WTC11 (cell line): Measurements from ENCODE around the gene TM2D1. TPM values are rescaled to one million over a fixed set of nuclear protein-coding genes. Genes with fewer than 3 reads are reported as not detected.
A peak's percentile ranks its signal among the peaks of the same experiment; 100 is the strongest.

ENCODE experiments used
- ATAC-seq: fragments of 200-7000 bp; cut with Tn5 transposase; 2 replicates; pipeline ENCODE4 v1.10.0; 2021; ENCODE audit warnings: mild to moderate bottlenecking, moderate library complexity
- Bru-seq: library from RNA; stranded (reverse); fragments of 400-500 nt; gene quantifications from one replicate; lab custom pipeline; 2021; lab: Mats Ljungman, UMichigan
- CTCF ChIA-PET: fragments of 300-600 bp; sonication (Branson Sonifier 250); formaldehyde crosslinking; loops from one replicate; lab custom pipeline; 2021; ENCODE audit warnings: antibody characterized with exemption; lab: Charles Lee
- POLR2A ChIA-PET: fragments of 350-600 bp; sonication (Branson Sonifier 250); formaldehyde crosslinking; loops from one replicate; lab custom pipeline; 2021; ENCODE audit warnings: antibody characterized with exemption; lab: Charles Lee
- DNase-seq: peaks from one replicate; pipeline ENCODE4 v3.0.0; 2021; ENCODE audit warnings: low spot score
- H3K27ac Mint-ChIP-seq: 2 replicates; pipeline ENCODE4 v1.8.0; 2021; ENCODE audit warnings: mixed read lengths
- H3K27me3 Mint-ChIP-seq: 2 replicates; pipeline ENCODE4 v1.8.0; 2021; ENCODE audit warnings: low read depth, mild to moderate bottlenecking, moderate library complexity, mixed read lengths
- H3K36me3 Mint-ChIP-seq: 2 replicates; pipeline ENCODE4 v1.8.0; 2021; ENCODE audit warnings: mixed read lengths
- H3K4me1 Mint-ChIP-seq: 2 replicates; pipeline ENCODE4 v1.8.0; 2022; ENCODE audit warnings: mixed read lengths
- H3K4me3 Mint-ChIP-seq: 2 replicates; pipeline ENCODE4 v1.8.0; 2021; ENCODE audit warnings: mild to moderate bottlenecking, moderate library complexity, mixed read lengths
- H3K9me3 Mint-ChIP-seq: 2 replicates; pipeline ENCODE4 v1.8.0; 2021; ENCODE audit warnings: mixed read lengths
- ATF1 ChIP-seq: sonication (generic); formaldehyde crosslinking; IDR thresholded peaks from 2 replicates; pipeline ENCODE4 v1.8.1; 2023; ENCODE audit warnings: mild to moderate bottlenecking, moderate library complexity, missing genetic modification reagents
- CBFB ChIP-seq: sonication (generic); formaldehyde crosslinking; IDR thresholded peaks from 2 replicates; pipeline ENCODE4 v1.8.1; 2022; ENCODE audit warnings: mild to moderate bottlenecking, low read depth, missing genetic modification reagents
- ETV6 ChIP-seq: sonication (generic); formaldehyde crosslinking; IDR thresholded peaks from 2 replicates; pipeline ENCODE4 v1.8.1; 2022; ENCODE audit warnings: mild to moderate bottlenecking, missing genetic modification reagents
- FOXP1 ChIP-seq: sonication (generic); formaldehyde crosslinking; IDR thresholded peaks from 2 replicates; pipeline ENCODE4 v1.8.0; 2022; ENCODE audit warnings: missing genetic modification reagents, mild to moderate bottlenecking, moderate library complexity, borderline replicate concordance
- GABPB1 ChIP-seq: sonication (generic); formaldehyde crosslinking; IDR thresholded peaks from 2 replicates; pipeline ENCODE4 v1.8.1; 2023; ENCODE audit warnings: mild to moderate bottlenecking, missing genetic modification reagents
- GTF2I ChIP-seq: fragments of 250-450 bp; sonication (Bioruptor Pico); conservative IDR thresholded peaks from 2 replicates; pipeline ENCODE4 v1.4.0; 2021; ENCODE audit warnings: mild to moderate bottlenecking
- HMGA2 ChIP-seq: fragments of 250-450 bp; sonication (Bioruptor Pico); IDR thresholded peaks from 2 replicates; pipeline ENCODE4 v1.4.0; 2021; ENCODE audit warnings: mild to moderate bottlenecking, moderate library complexity
- JUN ChIP-seq: sonication (generic); formaldehyde crosslinking; IDR thresholded peaks from 2 replicates; pipeline ENCODE4 v1.8.0; 2023; ENCODE audit warnings: mild to moderate bottlenecking, missing genetic modification reagents
- NFATC4 ChIP-seq: fragments of 250-450 bp; sonication (Bioruptor Pico); IDR thresholded peaks from 2 replicates; pipeline ENCODE4 v1.9.0; 2021; ENCODE audit warnings: mild to moderate bottlenecking
- NFE2L1 ChIP-seq: sonication (generic); formaldehyde crosslinking; IDR thresholded peaks from 2 replicates; pipeline ENCODE4 v1.8.1; 2023; ENCODE audit warnings: missing genetic modification reagents
- NFYB ChIP-seq: sonication (generic); formaldehyde crosslinking; conservative IDR thresholded peaks from 2 replicates; pipeline ENCODE4 v1.8.0; 2022; ENCODE audit warnings: low read depth, missing genetic modification reagents
- SMAD4 ChIP-seq: sonication (generic); formaldehyde crosslinking; IDR thresholded peaks from 2 replicates; pipeline ENCODE4 v1.8.0; 2022; ENCODE audit warnings: mild to moderate bottlenecking, missing genetic modification reagents
- ZNF219 ChIP-seq: sonication (generic); formaldehyde crosslinking; IDR thresholded peaks from 2 replicates; pipeline ENCODE4 v1.8.0; 2023; ENCODE audit warnings: missing genetic modification reagents, mild to moderate bottlenecking, borderline replicate concordance
- ZNF396 ChIP-seq: fragments of 250-450 bp; sonication (Bioruptor Pico); IDR thresholded peaks from 2 replicates; pipeline ENCODE4 v1.8.0; 2021; ENCODE audit warnings: mild to moderate bottlenecking, moderate library complexity, borderline replicate concordance
- ZNF416 ChIP-seq: fragments of 250-450 bp; sonication (Bioruptor Pico); IDR thresholded peaks from 2 replicates; pipeline ENCODE4 v1.9.0; 2021; ENCODE audit warnings: mild to moderate bottlenecking, inconsistent platforms
- ZNF671 ChIP-seq: fragments of 250-450 bp; sonication (Bioruptor Pico); IDR thresholded peaks from 2 replicates; pipeline ENCODE4 v1.8.0; 2021; ENCODE audit warnings: mild to moderate bottlenecking
- long read RNA-seq, 3 experiments: library from RNA in 1 of 3; library from capped mRNA in 1 of 3; library from polyadenylated mRNA in 1 of 3; unstranded in 2 of 3; stranded (forward) in 1 of 3; transcript quantifications; one replicate each; pipeline ENCODE4 v2.0.0, GENCODE V29; 2021
- total RNA-seq: library from RNA; stranded (reverse); gene quantifications from 3 replicates; pipeline ENCODE4 v1.2.3, GENCODE V29; 2021
- TF ChIP-seq, protein P1 (sequence below): fragments of 250-450 bp; sonication (Bioruptor Pico); IDR thresholded peaks from 2 replicates; pipeline ENCODE4 v1.8.0; 2021; ENCODE audit warnings: mild to moderate bottlenecking
- TF ChIP-seq, protein P2 (sequence below): sonication (generic); formaldehyde crosslinking; IDR thresholded peaks from 2 replicates; pipeline ENCODE4 v1.8.1; 2023; ENCODE audit warnings: mild to moderate bottlenecking, missing genetic modification reagents, moderate library complexity
- TF ChIP-seq, protein P3 (sequence below): sonication (generic); formaldehyde crosslinking; IDR thresholded peaks from 2 replicates; pipeline ENCODE4 v1.8.1; 2022; ENCODE audit warnings: missing genetic modification reagents, borderline replicate concordance
- TF ChIP-seq, protein P4 (sequence below): fragments of 200-600 bp; IDR thresholded peaks from 2 replicates; pipeline ENCODE4 v1.8.0; 2022; ENCODE audit warnings: antibody characterized with exemption
- TF ChIP-seq, protein P5 (sequence below): sonication (generic); formaldehyde crosslinking; IDR thresholded peaks from 2 replicates; pipeline ENCODE4 v1.8.1; 2023; ENCODE audit warnings: mild to moderate bottlenecking, moderate library complexity, missing genetic modification reagents
- TF ChIP-seq, protein P6 (sequence below): sonication (generic); formaldehyde crosslinking; IDR thresholded peaks from 2 replicates; pipeline ENCODE4 v1.8.1; 2023; ENCODE audit warnings: mild to moderate bottlenecking, missing genetic modification reagents
- TF ChIP-seq, protein P7 (sequence below): sonication (generic); formaldehyde crosslinking; IDR thresholded peaks from 2 replicates; pipeline ENCODE4 v1.8.0; 2023; ENCODE audit warnings: missing genetic modification reagents
- TF ChIP-seq, protein P8 (sequence below): sonication (generic); formaldehyde crosslinking; conservative IDR thresholded peaks from 2 replicates; pipeline ENCODE4 v1.8.1; 2022; ENCODE audit warnings: mild to moderate bottlenecking, missing genetic modification reagents

TM2D1 gene
- total RNA-seq (21.6 to 24.3 TPM (median 23.8 TPM) in 3 replicates), Bru-seq, nascent RNA (percentile 84 among the genes with signal in this experiment)
- long read RNA-seq, experiment 1, transcript TM2D1-201 (7 exons, 1,250 nt): major isoform, 26 of 61 reads
- long read RNA-seq, experiment 1, partial matches to known transcripts: 14 of 61 reads
- long read RNA-seq, experiment 1, other reads (novel, unspliced or antisense): 20 of 61 reads
- long read RNA-seq, experiment 2, transcript TM2D1-201 (7 exons, 1,250 nt): major isoform, 5 of 30 reads
- long read RNA-seq, experiment 2, partial matches to known transcripts: 6 of 30 reads
- long read RNA-seq, experiment 2, other reads (novel, unspliced or antisense): 16 of 30 reads
- long read RNA-seq, experiment 3, transcript TM2D1-201 (7 exons, 1,250 nt): major isoform, 32 of 54 reads
- long read RNA-seq, experiment 3, partial matches to known transcripts: 2 of 54 reads
- long read RNA-seq, experiment 3, other reads (novel, unspliced or antisense): 20 of 54 reads

DNA sequence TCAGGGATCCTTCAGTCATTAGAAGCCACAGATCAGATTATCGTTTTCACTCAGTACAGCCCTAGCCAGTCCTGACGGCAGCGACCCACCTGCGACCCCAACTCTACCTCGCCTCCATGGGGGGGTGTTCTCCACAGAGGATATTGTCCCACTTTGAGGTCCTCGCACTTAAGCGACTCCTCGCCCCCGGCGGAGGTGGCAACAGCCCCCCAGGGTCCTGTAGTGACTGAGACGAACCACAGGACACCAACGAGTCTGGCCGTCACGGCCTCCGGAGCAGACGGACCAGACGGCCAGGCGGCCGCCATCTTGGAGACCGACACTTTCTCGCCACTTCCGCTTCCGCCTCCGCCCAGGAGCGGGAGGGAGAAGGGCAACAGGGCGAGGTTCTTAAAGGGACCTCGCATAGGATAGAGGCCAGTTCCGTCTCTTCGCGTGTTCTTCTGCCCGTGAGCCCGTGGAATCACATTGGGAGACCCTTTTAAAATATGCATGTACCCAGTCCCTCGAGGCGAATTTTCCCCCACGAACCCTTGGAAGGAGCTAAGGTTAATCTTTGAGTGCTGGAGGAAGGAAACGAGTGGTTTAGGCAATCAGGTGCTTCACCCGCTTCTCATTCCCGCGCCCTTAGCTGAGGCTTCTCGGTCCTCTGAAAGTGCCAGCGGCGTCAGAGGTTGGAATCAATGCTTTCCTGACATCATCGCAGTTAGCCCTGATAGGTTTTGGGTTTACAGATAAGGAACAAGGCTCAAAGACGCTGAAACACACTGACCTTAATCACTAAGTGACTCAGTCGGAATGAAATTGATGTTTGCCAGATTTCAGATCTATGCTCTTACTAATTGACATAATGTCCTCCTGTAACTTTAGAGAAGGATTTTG lies at the start of gene TM2D1:
Gene TM2D1, minus strand, starts transcription at position 329 of the 882 bp plus-strand sequence. Its CDS starts 21 bp downstream, at position 308.
- POLR2A ChIA-PET: no interaction called here
- CTCF ChIA-PET: no interaction called here
- TF ChIP-seq SMAD4 (CRISPR knock-in tag) (no peak), ZNF396 (CRISPR knock-in tag) (no peak), GABPB1 (CRISPR knock-in tag) (peak; percentile 65), ZNF416 (CRISPR knock-in tag) (no peak), ETV6 (CRISPR knock-in tag) (peak; percentile 98), FOXP1 (CRISPR knock-in tag) (peak; percentile 31; the same call in 1 of the 2 replicates), NFYB (CRISPR knock-in tag) (no peak), GTF2I (CRISPR knock-in tag) (no peak), ATF1 (CRISPR knock-in tag) (no peak), ZNF671 (CRISPR knock-in tag) (no peak), NFATC4 (CRISPR knock-in tag) (no peak), CBFB (no peak), JUN (CRISPR knock-in tag) (no peak), NFE2L1 (no peak), ZNF219 (peak; percentile 57; the same call in 1 of the 2 replicates), HMGA2 (CRISPR knock-in tag) (0 out of 2 replicates have a peak, but pooled peaks have one; percentile 13)
- TF ChIP-seq, protein P1, sequence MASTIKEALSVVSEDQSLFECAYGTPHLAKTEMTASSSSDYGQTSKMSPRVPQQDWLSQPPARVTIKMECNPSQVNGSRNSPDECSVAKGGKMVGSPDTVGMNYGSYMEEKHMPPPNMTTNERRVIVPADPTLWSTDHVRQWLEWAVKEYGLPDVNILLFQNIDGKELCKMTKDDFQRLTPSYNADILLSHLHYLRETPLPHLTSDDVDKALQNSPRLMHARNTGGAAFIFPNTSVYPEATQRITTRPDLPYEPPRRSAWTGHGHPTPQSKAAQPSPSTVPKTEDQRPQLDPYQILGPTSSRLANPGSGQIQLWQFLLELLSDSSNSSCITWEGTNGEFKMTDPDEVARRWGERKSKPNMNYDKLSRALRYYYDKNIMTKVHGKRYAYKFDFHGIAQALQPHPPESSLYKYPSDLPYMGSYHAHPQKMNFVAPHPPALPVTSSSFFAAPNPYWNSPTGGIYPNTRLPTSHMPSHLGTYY (CRISPR knock-in tag): no peak
- TF ChIP-seq, protein P2, sequence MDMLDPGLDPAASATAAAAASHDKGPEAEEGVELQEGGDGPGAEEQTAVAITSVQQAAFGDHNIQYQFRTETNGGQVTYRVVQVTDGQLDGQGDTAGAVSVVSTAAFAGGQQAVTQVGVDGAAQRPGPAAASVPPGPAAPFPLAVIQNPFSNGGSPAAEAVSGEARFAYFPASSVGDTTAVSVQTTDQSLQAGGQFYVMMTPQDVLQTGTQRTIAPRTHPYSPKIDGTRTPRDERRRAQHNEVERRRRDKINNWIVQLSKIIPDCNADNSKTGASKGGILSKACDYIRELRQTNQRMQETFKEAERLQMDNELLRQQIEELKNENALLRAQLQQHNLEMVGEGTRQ: no peak
- TF ChIP-seq, protein P3, sequence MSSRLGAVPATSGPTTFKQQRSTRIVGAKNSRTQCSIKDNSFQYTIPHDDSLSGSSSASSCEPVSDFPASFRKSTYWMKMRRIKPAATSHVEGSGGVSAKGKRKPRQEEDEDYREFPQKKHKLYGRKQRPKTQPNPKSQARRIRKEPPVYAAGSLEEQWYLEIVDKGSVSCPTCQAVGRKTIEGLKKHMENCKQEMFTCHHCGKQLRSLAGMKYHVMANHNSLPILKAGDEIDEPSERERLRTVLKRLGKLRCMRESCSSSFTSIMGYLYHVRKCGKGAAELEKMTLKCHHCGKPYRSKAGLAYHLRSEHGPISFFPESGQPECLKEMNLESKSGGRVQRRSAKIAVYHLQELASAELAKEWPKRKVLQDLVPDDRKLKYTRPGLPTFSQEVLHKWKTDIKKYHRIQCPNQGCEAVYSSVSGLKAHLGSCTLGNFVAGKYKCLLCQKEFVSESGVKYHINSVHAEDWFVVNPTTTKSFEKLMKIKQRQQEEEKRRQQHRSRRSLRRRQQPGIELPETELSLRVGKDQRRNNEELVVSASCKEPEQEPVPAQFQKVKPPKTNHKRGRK (CRISPR knock-in tag): no peak
- TF ChIP-seq, protein P4, sequence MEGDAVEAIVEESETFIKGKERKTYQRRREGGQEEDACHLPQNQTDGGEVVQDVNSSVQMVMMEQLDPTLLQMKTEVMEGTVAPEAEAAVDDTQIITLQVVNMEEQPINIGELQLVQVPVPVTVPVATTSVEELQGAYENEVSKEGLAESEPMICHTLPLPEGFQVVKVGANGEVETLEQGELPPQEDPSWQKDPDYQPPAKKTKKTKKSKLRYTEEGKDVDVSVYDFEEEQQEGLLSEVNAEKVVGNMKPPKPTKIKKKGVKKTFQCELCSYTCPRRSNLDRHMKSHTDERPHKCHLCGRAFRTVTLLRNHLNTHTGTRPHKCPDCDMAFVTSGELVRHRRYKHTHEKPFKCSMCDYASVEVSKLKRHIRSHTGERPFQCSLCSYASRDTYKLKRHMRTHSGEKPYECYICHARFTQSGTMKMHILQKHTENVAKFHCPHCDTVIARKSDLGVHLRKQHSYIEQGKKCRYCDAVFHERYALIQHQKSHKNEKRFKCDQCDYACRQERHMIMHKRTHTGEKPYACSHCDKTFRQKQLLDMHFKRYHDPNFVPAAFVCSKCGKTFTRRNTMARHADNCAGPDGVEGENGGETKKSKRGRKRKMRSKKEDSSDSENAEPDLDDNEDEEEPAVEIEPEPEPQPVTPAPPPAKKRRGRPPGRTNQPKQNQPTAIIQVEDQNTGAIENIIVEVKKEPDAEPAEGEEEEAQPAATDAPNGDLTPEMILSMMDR: no peak
- TF ChIP-seq, protein P5, sequence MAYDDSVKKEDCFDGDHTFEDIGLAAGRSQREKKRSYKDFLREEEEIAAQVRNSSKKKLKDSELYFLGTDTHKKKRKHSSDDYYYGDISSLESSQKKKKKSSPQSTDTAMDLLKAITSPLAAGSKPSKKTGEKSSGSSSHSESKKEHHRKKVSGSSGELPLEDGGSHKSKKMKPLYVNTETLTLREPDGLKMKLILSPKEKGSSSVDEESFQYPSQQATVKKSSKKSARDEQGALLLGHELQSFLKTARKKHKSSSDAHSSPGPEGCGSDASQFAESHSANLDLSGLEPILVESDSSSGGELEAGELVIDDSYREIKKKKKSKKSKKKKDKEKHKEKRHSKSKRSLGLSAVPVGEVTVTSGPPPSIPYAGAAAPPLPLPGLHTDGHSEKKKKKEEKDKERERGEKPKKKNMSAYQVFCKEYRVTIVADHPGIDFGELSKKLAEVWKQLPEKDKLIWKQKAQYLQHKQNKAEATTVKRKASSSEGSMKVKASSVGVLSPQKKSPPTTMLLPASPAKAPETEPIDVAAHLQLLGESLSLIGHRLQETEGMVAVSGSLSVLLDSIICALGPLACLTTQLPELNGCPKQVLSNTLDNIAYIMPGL (CRISPR knock-in tag): peak; percentile 69
- TF ChIP-seq, protein P6, sequence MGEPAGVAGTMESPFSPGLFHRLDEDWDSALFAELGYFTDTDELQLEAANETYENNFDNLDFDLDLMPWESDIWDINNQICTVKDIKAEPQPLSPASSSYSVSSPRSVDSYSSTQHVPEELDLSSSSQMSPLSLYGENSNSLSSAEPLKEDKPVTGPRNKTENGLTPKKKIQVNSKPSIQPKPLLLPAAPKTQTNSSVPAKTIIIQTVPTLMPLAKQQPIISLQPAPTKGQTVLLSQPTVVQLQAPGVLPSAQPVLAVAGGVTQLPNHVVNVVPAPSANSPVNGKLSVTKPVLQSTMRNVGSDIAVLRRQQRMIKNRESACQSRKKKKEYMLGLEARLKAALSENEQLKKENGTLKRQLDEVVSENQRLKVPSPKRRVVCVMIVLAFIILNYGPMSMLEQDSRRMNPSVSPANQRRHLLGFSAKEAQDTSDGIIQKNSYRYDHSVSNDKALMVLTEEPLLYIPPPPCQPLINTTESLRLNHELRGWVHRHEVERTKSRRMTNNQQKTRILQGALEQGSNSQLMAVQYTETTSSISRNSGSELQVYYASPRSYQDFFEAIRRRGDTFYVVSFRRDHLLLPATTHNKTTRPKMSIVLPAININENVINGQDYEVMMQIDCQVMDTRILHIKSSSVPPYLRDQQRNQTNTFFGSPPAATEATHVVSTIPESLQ (CRISPR knock-in tag): no peak
- TF ChIP-seq, protein P7, sequence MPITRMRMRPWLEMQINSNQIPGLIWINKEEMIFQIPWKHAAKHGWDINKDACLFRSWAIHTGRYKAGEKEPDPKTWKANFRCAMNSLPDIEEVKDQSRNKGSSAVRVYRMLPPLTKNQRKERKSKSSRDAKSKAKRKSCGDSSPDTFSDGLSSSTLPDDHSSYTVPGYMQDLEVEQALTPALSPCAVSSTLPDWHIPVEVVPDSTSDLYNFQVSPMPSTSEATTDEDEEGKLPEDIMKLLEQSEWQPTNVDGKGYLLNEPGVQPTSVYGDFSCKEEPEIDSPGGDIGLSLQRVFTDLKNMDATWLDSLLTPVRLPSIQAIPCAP (CRISPR knock-in tag): peak; percentile 77; the same call in 1 of the 2 replicates
- TF ChIP-seq, protein P8, sequence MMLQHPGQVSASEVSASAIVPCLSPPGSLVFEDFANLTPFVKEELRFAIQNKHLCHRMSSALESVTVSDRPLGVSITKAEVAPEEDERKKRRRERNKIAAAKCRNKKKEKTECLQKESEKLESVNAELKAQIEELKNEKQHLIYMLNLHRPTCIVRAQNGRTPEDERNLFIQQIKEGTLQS: no peak

More for the DNA sequence above, at the start of gene TM2D1:
- DNase-seq (peak; percentile 87), ATAC-seq (peak; percentile 94)
- H3K9me3 Mint-ChIP-seq: no peaks in the 10 kb centered on the region
- H3K27me3 Mint-ChIP-seq: no peaks in the 10 kb centered on the region
- peak within 1 kb of the TSS; percentile 95 for H3K27ac Mint-ChIP-seq
- peak within 1 kb of the TSS; percentile 90 for H3K4me3 Mint-ChIP-seq
- H3K36me3 Mint-ChIP-seq: no peaks in the 10 kb centered on the region
- peaks cover 20% of the 10 kb centered on the region for H3K4me1 Mint-ChIP-seq
